Measurements from ENCODE around the gene ALLC.

Gene ALLC

GRCh38 chr2:3637692-3638455 lies 20.1 kb upstream of the ALLC start:
- Histone ChIP-seq H3K27me3 (ENCODE audit: low read length) (no peaks in the 10 kb centered on the region), H3K79me2 (ENCODE audit: insufficient read depth, low read length) (no peaks in the 10 kb centered on the region), H3F3A (ENCODE audit: insufficient read depth) (no peaks in the 10 kb centered on the region), H3K4me3 (ENCODE audit: insufficient read depth, low read length, poor library complexity, severe bottlenecking) (no peak overlapping the region), H3K9ac (ENCODE audit: low read length) (no peak overlapping the region), H3K9me3 (ENCODE audit: insufficient read depth, low read length) (no peaks in the 10 kb centered on the region), H3K4me2 (ENCODE audit: low read depth, low read length, poor library complexity, severe bottlenecking) (no peak overlapping the region), H2AFZ (ENCODE audit: low read depth, low read length, severe bottlenecking) (no peak overlapping the region), H3K9me2 (replicated peaks; ENCODE audit: insufficient read depth, low read length) (no peaks in the 10 kb centered on the region), H3K36me3 (ENCODE audit: low read length) (no peaks in the 10 kb centered on the region), H4K20me1 (ENCODE audit: low read depth, low read length) (no peaks in the 10 kb centered on the region), H3K27ac (ENCODE audit: low read depth, low read length) (no peak overlapping the region)
- TF ChIP-seq EZH2phosphoT487 (conservative IDR thresholded peaks at IDR 0.05; ENCODE audit: low read length) (no peak), CTCF (IDR thresholded peaks at IDR 0.05; ENCODE audit: insufficient read depth, low read length, poor library complexity, severe bottlenecking) (no peak)

- no peak overlapping the region for H3K4me3 ChIP-seq (ENCODE audit: insufficient read depth, low read length, poor library complexity, severe bottlenecking)
- no peaks in the 10 kb centered on the region for H3K9me2 ChIP-seq (replicated peaks; ENCODE audit: insufficient read depth, low read length)
- no peaks in the 10 kb centered on the region for H3K79me2 ChIP-seq (ENCODE audit: insufficient read depth, low read length)
- H3K9ac ChIP-seq (ENCODE audit: low read length), result no peak overlapping the region
- no peaks in the 10 kb centered on the region for H3F3A ChIP-seq (ENCODE audit: insufficient read depth)
- no peak overlapping the region for H3K27ac ChIP-seq (ENCODE audit: low read depth, low read length)
- H3K4me2 ChIP-seq (ENCODE audit: low read depth, low read length, poor library complexity, severe bottlenecking), result no peak overlapping the region
- no peaks in the 10 kb centered on the region for H4K20me1 ChIP-seq (ENCODE audit: low read depth, low read length)
- no peaks in the 10 kb centered on the region for H3K27me3 ChIP-seq (ENCODE audit: low read length)
- no peaks in the 10 kb centered on the region for H3K36me3 ChIP-seq (ENCODE audit: low read length)
- H3K9me3 ChIP-seq (ENCODE audit: insufficient read depth, low read length), result no peaks in the 10 kb centered on the region
- H2AFZ ChIP-seq (ENCODE audit: low read depth, low read length, severe bottlenecking), result no peak overlapping the region
- TF ChIP-seq EZH2phosphoT487 (conservative IDR thresholded peaks at IDR 0.05; ENCODE audit: low read length), result no peak
- no peak for TF ChIP-seq CTCF (IDR thresholded peaks at IDR 0.05; ENCODE audit: insufficient read depth, low read length, poor library complexity, severe bottlenecking)
These were observed 19.6 kb upstream of the ALLC start for GRCh38 chr2:3638456-3638810.

- Histone ChIP-seq H3K27ac (ENCODE audit: low read depth, low read length) (no peak overlapping the region), H3K27me3 (ENCODE audit: low read length) (no peaks in the 10 kb centered on the region), H3K4me2 (ENCODE audit: low read depth, low read length, poor library complexity, severe bottlenecking) (no peak overlapping the region), H3K4me3 (ENCODE audit: insufficient read depth, low read length, poor library complexity, severe bottlenecking) (no peak overlapping the region), H2AFZ (ENCODE audit: low read depth, low read length, severe bottlenecking) (no peak overlapping the region), H3F3A (ENCODE audit: insufficient read depth) (no peaks in the 10 kb centered on the region), H3K9ac (ENCODE audit: low read length) (no peak overlapping the region), H4K20me1 (ENCODE audit: low read depth, low read length) (no peaks in the 10 kb centered on the region), H3K79me2 (ENCODE audit: insufficient read depth, low read length) (no peaks in the 10 kb centered on the region), H3K9me3 (ENCODE audit: insufficient read depth, low read length) (no peaks in the 10 kb centered on the region), H3K36me3 (ENCODE audit: low read length) (no peaks in the 10 kb centered on the region), H3K9me2 (replicated peaks; ENCODE audit: insufficient read depth, low read length) (no peaks in the 10 kb centered on the region)
- TF ChIP-seq CTCF (IDR thresholded peaks at IDR 0.05; ENCODE audit: insufficient read depth, low read length, poor library complexity, severe bottlenecking) (no peak), EZH2phosphoT487 (conservative IDR thresholded peaks at IDR 0.05; ENCODE audit: low read length) (no peak)
These were observed 18.9 kb upstream of the ALLC start for GRCh38 chr2:3639015-3639630.
